ENCODE results near the gene SNAP29. TPM values are rescaled to one million over a fixed set of nuclear protein-coding genes. Genes with fewer than 3 reads are reported as not detected.

SNAP29 gene
- 14.2 and 16.1 TPM in 2 replicates for total RNA-seq

GRCh38 chr22:20858615-20859416 lies at the start of gene SNAP29, which contains the start of gene PI4KA:
Gene SNAP29, plus strand, starts transcription at chr22:20859007. Its CDS starts 104 bp downstream, at chr22:20859111.
Gene PI4KA, minus strand, starts transcription at chr22:20858811. Its CDS starts 86 bp downstream, at chr22:20858725.

GRCh38 chr22:20916916-20917810 lies 58.4 kb downstream of the SNAP29 start, which contains the start of gene CRKL:
Gene CRKL, plus strand, starts transcription at chr22:20917407. Its CDS starts 528 bp downstream, at chr22:20917935.

Other genes starting within 250 kb of the SNAP29 start
- 1.5 and 2.3 TPM in 2 replicates for gene SERPIND1, start 84.9 kb upstream of the SNAP29 start, total RNA-seq
- 44.1 and 49.8 TPM in 2 replicates for gene PI4KA, start 196 bp upstream of the SNAP29 start, total RNA-seq
- gene CRKL, start 58.4 kb downstream of the SNAP29 start, total RNA-seq: 63.7 and 64.0 TPM in 2 replicates
- not detected in 2 replicates for gene AIFM3, start 108.2 kb downstream of the SNAP29 start, total RNA-seq
- 43.8 and 49.4 TPM in 2 replicates for gene LZTR1, start 123.3 kb downstream of the SNAP29 start, total RNA-seq
- 13.6 and 14.4 TPM in 2 replicates for gene THAP7, start 143.1 kb downstream of the SNAP29 start, total RNA-seq
- gene P2RX6, start 156.2 kb downstream of the SNAP29 start, total RNA-seq: under 0.01 and 0.22 TPM in 2 replicates
- not detected in 2 replicates for gene SLC7A4, start 173.6 kb downstream of the SNAP29 start, total RNA-seq
- gene LRRC74B, start 186.9 kb downstream of the SNAP29 start, total RNA-seq: not detected in 2 replicates

Measured in thoracic aorta endothelial cell (primary cell).